Breast epithelium (tissue), 4 donors: ENCODE data around the gene TMEM201. TPM values are rescaled to one million over a fixed set of nuclear protein-coding genes. Genes with fewer than 3 reads are reported as not detected.

Experiments
- DNase-seq, 2 donors: peaks; one replicate each; pipeline ENCODE4 v3.0.0-alpha.2; 2019; ENCODE audit warnings: low spot score in 2 of 2
- H3K27ac ChIP-seq, 2 donors: fragments of 200-600 bp; sonication (generic) in 1 of 2; one replicate each; pipeline ENCODE4 v1.5.1; 2016 to 2019; ENCODE audit warnings: mild to moderate bottlenecking in 1 of 2
- H3K27me3 ChIP-seq, 2 donors: fragments of 200-600 bp; sonication (generic) in 1 of 2; one replicate each; pipeline versions ENCODE4 v1.5.1 to v1.6.0; 2017 to 2019; ENCODE audit warnings: control low read depth in 1 of 2, mild to moderate bottlenecking in 1 of 2
- H3K36me3 ChIP-seq: fragments of 200-600 bp; one replicate; pipeline ENCODE4 v1.5.1; 2019
- H3K4me1 ChIP-seq, 2 donors: fragments of 200-600 bp; sonication (generic); one replicate each; pipeline ENCODE4 v1.5.1; 2016 to 2019; ENCODE audit warnings: control low read depth in 1 of 2
- H3K4me3 ChIP-seq, 3 donors: fragments of 200-600 bp; sonication (generic); 1 replicate in 2 of 3; 2 replicates in 1 of 3; pipeline ENCODE4 v1.5.1; 2016 to 2019; ENCODE audit warnings: mild to moderate bottlenecking in 3 of 3, moderate library complexity in 2 of 3
- H3K9me3 ChIP-seq, 2 donors: fragments of 200-600 bp; sonication (generic) in 1 of 2; one replicate each; pipeline ENCODE4 v1.5.1; 2016 to 2019; ENCODE audit warnings: control low read depth in 1 of 2
- CTCF ChIP-seq, 3 donors: fragments of 450-650 bp; IDR thresholded peaks; one replicate each; pipeline ENCODE4 v1.5.1; 2016 to 2017; ENCODE audit warnings: antibody characterized with exemption in 3 of 3, mild to moderate bottlenecking in 3 of 3, moderate library complexity in 3 of 3
- POLR2A ChIP-seq: fragments of 450-650 bp; IDR thresholded peaks from one replicate; pipeline ENCODE4 v1.6.1; 2016; ENCODE audit warnings: antibody characterized with exemption, mild to moderate bottlenecking, moderate library complexity
- POLR2AphosphoS5 ChIP-seq, 3 donors: sonication (generic); formaldehyde crosslinking; IDR thresholded peaks; one replicate each; pipeline ENCODE4 v1.6.1; 2017; ENCODE audit warnings: antibody characterized with exemption in 3 of 3
- intact Hi-C: fragments of 100-400 bp; cut with DNase I; formaldehyde crosslinking; loops from one replicate; pipeline ENCODE4 v1.15.1; 2023; ENCODE audit warnings: low total_unique reads
- total RNA-seq, 3 donors: library from RNA; depleted of rRNA; stranded (reverse); fragments of >200 nt; gene quantifications; one replicate each; pipeline ENCODE4 v1.1.0, GENCODE V29; 2016

Gene TMEM201
- total RNA-seq, 3 donors from 2014 or later = 5.0 to 6.2 (median 5.0) TPM

- TF ChIP-seq POLR2A (no peak), POLR2AphosphoS5 (IDR thresholded peaks at IDR 0.05) (no peak), CTCF (IDR thresholded peaks at IDR 0.05) (no peak)
- Histone ChIP-seq H3K27me3 (no peaks in the 10 kb centered on the region), H3K27ac (no peak overlapping the region), H3K4me1 (no peaks in the 10 kb centered on the region), H3K36me3 (no peaks in the 10 kb centered on the region), H3K9me3 (no peaks in the 10 kb centered on the region), H3K4me3 (no peak overlapping the region)
- no peak for DNase-seq
- intact Hi-C loops = no loop called here
These were observed 13.5 kb downstream of the TMEM201 start for GRCh38 chr1:9601942-9602793.

- H3K27ac ChIP-seq = no peak overlapping the region
- intact Hi-C loops = no loop called here
- TF ChIP-seq POLR2A = no peak
- TF ChIP-seq POLR2AphosphoS5 (IDR thresholded peaks at IDR 0.05) = no peak
- no peak for TF ChIP-seq CTCF (IDR thresholded peaks at IDR 0.05)
- no peaks in the 10 kb centered on the region for H3K9me3 ChIP-seq
- H3K36me3 ChIP-seq = no peaks in the 10 kb centered on the region
- no peak for DNase-seq
- H3K27me3 ChIP-seq = no peaks in the 10 kb centered on the region
- no peak overlapping the region for H3K4me3 ChIP-seq
- H3K4me1 ChIP-seq = no peaks in the 10 kb centered on the region
These were observed 14.1 kb downstream of the TMEM201 start for GRCh38 chr1:9602794-9603167.

- no peak overlapping the region for H3K4me3 ChIP-seq
- H3K27me3 ChIP-seq = no peaks in the 10 kb centered on the region
- no peak for TF ChIP-seq CTCF (IDR thresholded peaks at IDR 0.05)
- no peak for TF ChIP-seq POLR2A
- TF ChIP-seq POLR2AphosphoS5 (IDR thresholded peaks at IDR 0.05) = no peak
- no peaks in the 10 kb centered on the region for H3K9me3 ChIP-seq
- no peak for DNase-seq
- no peaks in the 10 kb centered on the region for H3K36me3 ChIP-seq
- intact Hi-C loops = no loop called here
- H3K4me1 ChIP-seq = no peaks in the 10 kb centered on the region
- H3K27ac ChIP-seq = no peak overlapping the region
These were observed 14.6 kb downstream of the TMEM201 start for GRCh38 chr1:9603307-9603706.

- Histone ChIP-seq H3K4me3 (no peak overlapping the region), H3K27ac (no peak overlapping the region), H3K27me3 (no peaks in the 10 kb centered on the region), H3K36me3 (no peaks in the 10 kb centered on the region), H3K4me1 (no peaks in the 10 kb centered on the region), H3K9me3 (no peaks in the 10 kb centered on the region)
- intact Hi-C loops = no loop called here
- no peak for TF ChIP-seq POLR2A
- TF ChIP-seq POLR2AphosphoS5 (IDR thresholded peaks at IDR 0.05) = no peak
- no peak for TF ChIP-seq CTCF (IDR thresholded peaks at IDR 0.05)
- no peak for DNase-seq
These were observed 15.3 kb downstream of the TMEM201 start for GRCh38 chr1:9603766-9604753.

- TF ChIP-seq CTCF (IDR thresholded peaks at IDR 0.05) (no peak), POLR2AphosphoS5 (IDR thresholded peaks at IDR 0.05) (no peak), POLR2A (no peak)
- H3K4me3 ChIP-seq = no peak overlapping the region
- no peaks in the 10 kb centered on the region for H3K4me1 ChIP-seq
- intact Hi-C loops = no loop called here
- H3K27me3 ChIP-seq = no peaks in the 10 kb centered on the region
- no peak for DNase-seq
- H3K27ac ChIP-seq = no peak overlapping the region
- H3K9me3 ChIP-seq = no peaks in the 10 kb centered on the region
- H3K36me3 ChIP-seq = no peaks in the 10 kb centered on the region
These were observed 16.1 kb downstream of the TMEM201 start for GRCh38 chr1:9604836-9605235.
